HepG2 (cell line): Measurements from ENCODE around the gene NINJ2. TPM values are rescaled to one million over a fixed set of nuclear protein-coding genes. Genes with fewer than 3 reads are reported as not detected.

Source experiments
- ARNTL ChIP-seq: sonication (generic); formaldehyde crosslinking; IDR thresholded peaks from 2 replicates; pipeline ENCODE4 v1.4.0; 2020; ENCODE audit warnings: mild to moderate bottlenecking, missing genetic modification reagents
- BORCS8-MEF2B ChIP-seq: sonication (generic); formaldehyde crosslinking; IDR thresholded peaks from 2 replicates; pipeline ENCODE4 v1.8.0; 2022; ENCODE audit warnings: mild to moderate bottlenecking, missing genetic modification reagents
- DNMT3B ChIP-seq: conservative IDR thresholded peaks from 2 replicates; pipeline ENCODE4 v1.6.1; 2016; ENCODE audit warnings: missing biosample characterization, control low read depth
- FOXA1 ChIP-seq, 2 experiments: fragments of 450-650 bp in 1 of 2; sonication (generic) in 1 of 2; formaldehyde crosslinking in 1 of 2; IDR thresholded peaks; 2 replicates each; pipeline versions ENCODE4 v1.4.0 to v1.6.1; 2016 to 2020; ENCODE audit warnings: missing genetic modification reagents in 1 of 2
- FOXO1 ChIP-seq: sonication (generic); formaldehyde crosslinking; IDR thresholded peaks from 2 replicates; pipeline ENCODE4 v1.4.0; 2020; ENCODE audit warnings: missing genetic modification reagents
- HHEX ChIP-seq: IDR thresholded peaks from 2 replicates; pipeline ENCODE4 v1.6.1; 2016; ENCODE audit warnings: control low read depth
- NCOA2 ChIP-seq: sonication (generic); formaldehyde crosslinking; IDR thresholded peaks from 2 replicates; pipeline ENCODE4 v1.8.0; 2022; ENCODE audit warnings: inconsistent platforms
- PITX1 ChIP-seq: sonication (generic); formaldehyde crosslinking; IDR thresholded peaks from 2 replicates; pipeline ENCODE4 v1.5.1; 2020; ENCODE audit warnings: mild to moderate bottlenecking, missing genetic modification reagents
- RBFOX2 ChIP-seq: fragments of 200-400 bp; formaldehyde crosslinking; IDR thresholded peaks from 2 replicates; pipeline ENCODE4 v1.6.1; 2017; ENCODE audit warnings: low read depth, mild to moderate bottlenecking, low read length
- SAP130 ChIP-seq: IDR thresholded peaks from 2 replicates; pipeline ENCODE4 v1.6.1; 2016; ENCODE audit warnings: low read depth
- SRY ChIP-seq: sonication (generic); formaldehyde crosslinking; IDR thresholded peaks from 2 replicates; pipeline ENCODE4 v1.8.0; 2022; ENCODE audit warnings: mild to moderate bottlenecking, missing genetic modification reagents
- TARDBP ChIP-seq: sonication (generic); formaldehyde crosslinking; IDR thresholded peaks from 2 replicates; pipeline ENCODE4 v1.8.0; 2022; ENCODE audit warnings: mild to moderate bottlenecking, missing genetic modification reagents
- ZC3H13 ChIP-seq: sonication (generic); formaldehyde crosslinking; IDR thresholded peaks from 2 replicates; pipeline ENCODE4 v1.8.1; 2023; ENCODE audit warnings: mild to moderate bottlenecking, missing genetic modification reagents, moderate library complexity
- ZNF607 ChIP-seq: sonication (generic); formaldehyde crosslinking; IDR thresholded peaks from 2 replicates; pipeline ENCODE4 v1.5.1; 2020; ENCODE audit warnings: missing genetic modification reagents, mild to moderate bottlenecking, borderline replicate concordance
- ZNF652 ChIP-seq: IDR thresholded peaks from 2 replicates; pipeline ENCODE4 v1.6.1; 2016; ENCODE audit warnings: low read depth, borderline replicate concordance
- polyA plus RNA-seq, 8 experiments: library from polyadenylated mRNA; depleted of rRNA in 3 of 8; stranded (reverse) in 7 of 8; unstranded in 1 of 8; fragments of >200 nt; fragmentation: Illumina TruSeq in 4 of 8; extraction: Trizol in 4 of 8; gene quantifications; 2 replicates each; pipeline versions ENCODE4 v1.2.1 to v1.2.3, GENCODE V29; 2011 to 2016; ENCODE audit warnings: low read depth in 4 of 8, missing spikeins in 1 of 8, mixed read lengths in 1 of 8; ENCODE audit not compliant: insufficient read depth in 1 of 8
- total RNA-seq, 5 experiments: library from RNA; depleted of rRNA; stranded (reverse); fragments of >200 nt; fragmentation: Illumina TruSeq; extraction: Trizol; gene quantifications; 2 replicates each; pipeline ENCODE4 v1.2.3, GENCODE V29; 2016; ENCODE audit warnings: low read depth in 1 of 5
- TF ChIP-seq, protein P1 (sequence below): sonication (generic); formaldehyde crosslinking; IDR thresholded peaks from 2 replicates; pipeline ENCODE4 v1.4.0; 2020; ENCODE audit warnings: missing genetic modification reagents, borderline replicate concordance
- TF ChIP-seq, protein P2 (sequence below): sonication (generic); formaldehyde crosslinking; IDR thresholded peaks from 2 replicates; pipeline ENCODE4 v1.4.0; 2020; ENCODE audit warnings: mild to moderate bottlenecking, missing genetic modification reagents
- TF ChIP-seq, protein P3 (sequence below): sonication (generic); formaldehyde crosslinking; IDR thresholded peaks from 2 replicates; pipeline ENCODE4 v1.5.1; 2020; ENCODE audit warnings: missing genetic modification reagents, mild to moderate bottlenecking, borderline replicate concordance
- TF ChIP-seq, protein P4 (sequence below): IDR thresholded peaks from 2 replicates; pipeline ENCODE4 v1.6.1; 2016; ENCODE audit warnings: control low read depth

The NINJ2 gene
- total and polyA plus RNA-seq, 2 of the 13 experiments (the other 11 are each of a cell fraction or from before 2014, with no cell fraction given), result 0.62 to 3.8 TPM

DNA sequence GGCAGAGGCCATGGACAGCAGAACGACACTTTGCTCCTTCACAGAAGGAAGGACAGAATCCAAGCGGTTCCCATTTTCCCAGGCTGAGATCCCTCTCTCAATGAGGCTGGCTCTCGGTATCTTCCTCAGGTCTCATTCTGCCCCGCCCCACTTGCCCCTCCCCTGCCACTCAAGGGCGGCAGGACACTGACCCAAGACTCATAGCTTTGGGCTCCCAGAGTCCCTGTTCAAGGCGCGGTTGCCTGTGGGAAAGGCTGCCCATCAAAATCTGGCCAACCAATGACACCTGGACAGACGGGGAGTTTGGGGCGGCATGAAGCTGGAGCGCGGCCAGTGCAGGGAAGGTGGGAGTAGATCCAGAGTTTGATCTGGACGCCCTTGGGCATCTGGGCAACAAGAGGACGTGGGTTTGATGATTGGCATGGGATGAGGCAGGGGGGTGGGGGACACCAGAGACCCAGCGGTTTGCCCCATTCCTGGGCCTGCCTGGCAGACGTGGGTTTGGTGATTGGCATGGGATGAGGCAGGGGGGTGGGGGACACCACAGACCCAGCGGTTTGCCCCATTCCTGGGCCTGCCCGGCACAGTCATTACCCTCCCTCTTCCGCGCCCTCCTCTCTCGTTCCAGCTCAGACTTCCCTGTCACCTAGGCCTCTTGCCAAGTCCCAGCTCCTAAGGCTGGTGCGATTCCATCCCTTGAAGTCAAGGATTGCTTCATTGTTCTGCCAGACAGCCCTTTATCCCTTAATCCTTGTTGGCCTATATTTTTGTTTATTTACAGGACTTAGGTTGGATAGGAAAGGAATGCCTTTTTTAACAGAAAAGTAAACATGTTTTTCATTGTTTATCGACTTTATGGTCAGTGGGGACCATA lies 92.1 kb downstream of the NINJ2 start (continued):
- TF ChIP-seq FOXA1 (IDR thresholded peaks at IDR 0.05) (no peak), FOXA1 (CRISPR knock-in tag; IDR thresholded peaks at IDR 0.05) (peak; percentile 17; the same call in 1 of the 2 replicates), TARDBP (CRISPR knock-in tag) (0 out of 2 replicates have a peak, but pooled peaks have one; percentile 35), HHEX (CRISPR knock-in tag) (peak; percentile 60; the same call in 1 of the 2 replicates), ARNTL (CRISPR knock-in tag) (0 out of 2 replicates have a peak, but pooled peaks have one; percentile 6), DNMT3B (CRISPR knock-in tag) (0 out of 2 replicates have a peak, but pooled peaks have one; percentile 33), ZC3H13 (CRISPR knock-in tag) (peak; percentile 17), FOXO1 (CRISPR knock-in tag) (peak; percentile 7; the same call in 1 of the 2 replicates), ZNF652 (CRISPR knock-in tag) (no peak), RBFOX2 (no peak), NCOA2 (peak; percentile 63), SRY (CRISPR knock-in tag) (peak; percentile 11; the same call in 1 of the 2 replicates), SAP130 (peak; percentile 58), BORCS8-MEF2B (CRISPR knock-in tag) (0 out of 2 replicates have a peak, but pooled peaks have one; percentile 8), PITX1 (CRISPR knock-in tag) (peak; percentile 86; the same call in 1 of the 2 replicates), ZNF607 (CRISPR knock-in tag) (no peak)
- TF ChIP-seq, protein P1, sequence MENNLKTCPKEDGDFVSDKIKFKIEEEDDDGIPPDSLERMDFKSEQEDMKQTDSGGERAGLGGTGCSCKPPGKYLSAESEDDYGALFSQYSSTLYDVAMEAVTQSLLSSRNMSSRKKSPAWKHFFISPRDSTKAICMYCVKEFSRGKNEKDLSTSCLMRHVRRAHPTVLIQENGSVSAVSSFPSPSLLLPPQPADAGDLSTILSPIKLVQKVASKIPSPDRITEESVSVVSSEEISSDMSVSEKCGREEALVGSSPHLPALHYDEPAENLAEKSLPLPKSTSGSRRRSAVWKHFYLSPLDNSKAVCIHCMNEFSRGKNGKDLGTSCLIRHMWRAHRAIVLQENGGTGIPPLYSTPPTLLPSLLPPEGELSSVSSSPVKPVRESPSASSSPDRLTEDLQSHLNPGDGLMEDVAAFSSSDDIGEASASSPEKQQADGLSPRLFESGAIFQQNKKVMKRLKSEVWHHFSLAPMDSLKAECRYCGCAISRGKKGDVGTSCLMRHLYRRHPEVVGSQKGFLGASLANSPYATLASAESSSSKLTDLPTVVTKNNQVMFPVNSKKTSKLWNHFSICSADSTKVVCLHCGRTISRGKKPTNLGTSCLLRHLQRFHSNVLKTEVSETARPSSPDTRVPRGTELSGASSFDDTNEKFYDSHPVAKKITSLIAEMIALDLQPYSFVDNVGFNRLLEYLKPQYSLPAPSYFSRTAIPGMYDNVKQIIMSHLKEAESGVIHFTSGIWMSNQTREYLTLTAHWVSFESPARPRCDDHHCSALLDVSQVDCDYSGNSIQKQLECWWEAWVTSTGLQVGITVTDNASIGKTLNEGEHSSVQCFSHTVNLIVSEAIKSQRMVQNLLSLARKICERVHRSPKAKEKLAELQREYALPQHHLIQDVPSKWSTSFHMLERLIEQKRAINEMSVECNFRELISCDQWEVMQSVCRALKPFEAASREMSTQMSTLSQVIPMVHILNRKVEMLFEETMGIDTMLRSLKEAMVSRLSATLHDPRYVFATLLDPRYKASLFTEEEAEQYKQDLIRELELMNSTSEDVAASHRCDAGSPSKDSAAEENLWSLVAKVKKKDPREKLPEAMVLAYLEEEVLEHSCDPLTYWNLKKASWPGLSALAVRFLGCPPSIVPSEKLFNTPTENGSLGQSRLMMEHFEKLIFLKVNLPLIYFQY (CRISPR knock-in tag), result 0 out of 2 replicates have a peak, but pooled peaks have one; percentile 5
- TF ChIP-seq, protein P2, sequence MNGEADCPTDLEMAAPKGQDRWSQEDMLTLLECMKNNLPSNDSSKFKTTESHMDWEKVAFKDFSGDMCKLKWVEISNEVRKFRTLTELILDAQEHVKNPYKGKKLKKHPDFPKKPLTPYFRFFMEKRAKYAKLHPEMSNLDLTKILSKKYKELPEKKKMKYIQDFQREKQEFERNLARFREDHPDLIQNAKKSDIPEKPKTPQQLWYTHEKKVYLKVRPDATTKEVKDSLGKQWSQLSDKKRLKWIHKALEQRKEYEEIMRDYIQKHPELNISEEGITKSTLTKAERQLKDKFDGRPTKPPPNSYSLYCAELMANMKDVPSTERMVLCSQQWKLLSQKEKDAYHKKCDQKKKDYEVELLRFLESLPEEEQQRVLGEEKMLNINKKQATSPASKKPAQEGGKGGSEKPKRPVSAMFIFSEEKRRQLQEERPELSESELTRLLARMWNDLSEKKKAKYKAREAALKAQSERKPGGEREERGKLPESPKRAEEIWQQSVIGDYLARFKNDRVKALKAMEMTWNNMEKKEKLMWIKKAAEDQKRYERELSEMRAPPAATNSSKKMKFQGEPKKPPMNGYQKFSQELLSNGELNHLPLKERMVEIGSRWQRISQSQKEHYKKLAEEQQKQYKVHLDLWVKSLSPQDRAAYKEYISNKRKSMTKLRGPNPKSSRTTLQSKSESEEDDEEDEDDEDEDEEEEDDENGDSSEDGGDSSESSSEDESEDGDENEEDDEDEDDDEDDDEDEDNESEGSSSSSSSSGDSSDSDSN (CRISPR knock-in tag), result 0 out of 2 replicates have a peak, but pooled peaks have one; percentile 1
- TF ChIP-seq, protein P3, sequence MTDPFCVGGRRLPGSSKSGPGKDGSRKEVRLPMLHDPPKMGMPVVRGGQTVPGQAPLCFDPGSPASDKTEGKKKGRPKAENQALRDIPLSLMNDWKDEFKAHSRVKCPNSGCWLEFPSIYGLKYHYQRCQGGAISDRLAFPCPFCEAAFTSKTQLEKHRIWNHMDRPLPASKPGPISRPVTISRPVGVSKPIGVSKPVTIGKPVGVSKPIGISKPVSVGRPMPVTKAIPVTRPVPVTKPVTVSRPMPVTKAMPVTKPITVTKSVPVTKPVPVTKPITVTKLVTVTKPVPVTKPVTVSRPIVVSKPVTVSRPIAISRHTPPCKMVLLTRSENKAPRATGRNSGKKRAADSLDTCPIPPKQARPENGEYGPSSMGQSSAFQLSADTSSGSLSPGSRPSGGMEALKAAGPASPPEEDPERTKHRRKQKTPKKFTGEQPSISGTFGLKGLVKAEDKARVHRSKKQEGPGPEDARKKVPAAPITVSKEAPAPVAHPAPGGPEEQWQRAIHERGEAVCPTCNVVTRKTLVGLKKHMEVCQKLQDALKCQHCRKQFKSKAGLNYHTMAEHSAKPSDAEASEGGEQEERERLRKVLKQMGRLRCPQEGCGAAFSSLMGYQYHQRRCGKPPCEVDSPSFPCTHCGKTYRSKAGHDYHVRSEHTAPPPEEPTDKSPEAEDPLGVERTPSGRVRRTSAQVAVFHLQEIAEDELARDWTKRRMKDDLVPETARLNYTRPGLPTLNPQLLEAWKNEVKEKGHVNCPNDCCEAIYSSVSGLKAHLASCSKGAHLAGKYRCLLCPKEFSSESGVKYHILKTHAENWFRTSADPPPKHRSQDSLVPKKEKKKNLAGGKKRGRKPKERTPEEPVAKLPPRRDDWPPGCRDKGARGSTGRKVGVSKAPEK (CRISPR knock-in tag), result no peak
- TF ChIP-seq, protein P4, sequence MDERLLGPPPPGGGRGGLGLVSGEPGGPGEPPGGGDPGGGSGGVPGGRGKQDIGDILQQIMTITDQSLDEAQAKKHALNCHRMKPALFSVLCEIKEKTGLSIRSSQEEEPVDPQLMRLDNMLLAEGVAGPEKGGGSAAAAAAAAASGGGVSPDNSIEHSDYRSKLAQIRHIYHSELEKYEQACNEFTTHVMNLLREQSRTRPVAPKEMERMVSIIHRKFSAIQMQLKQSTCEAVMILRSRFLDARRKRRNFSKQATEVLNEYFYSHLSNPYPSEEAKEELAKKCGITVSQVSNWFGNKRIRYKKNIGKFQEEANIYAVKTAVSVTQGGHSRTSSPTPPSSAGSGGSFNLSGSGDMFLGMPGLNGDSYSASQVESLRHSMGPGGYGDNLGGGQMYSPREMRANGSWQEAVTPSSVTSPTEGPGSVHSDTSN (CRISPR knock-in tag), result peak; percentile 73; the same call in 1 of the 2 replicates
